COLO668 (cell line): ENCODE data around the gene SMCP.

Experiments used
- DNase-seq: peaks from one replicate; lab custom pipeline; 2025; ENCODE audit not compliant: unreplicated experiment; lab: John Stamatoyannopoulos, UW

The SMCP gene

DNA sequence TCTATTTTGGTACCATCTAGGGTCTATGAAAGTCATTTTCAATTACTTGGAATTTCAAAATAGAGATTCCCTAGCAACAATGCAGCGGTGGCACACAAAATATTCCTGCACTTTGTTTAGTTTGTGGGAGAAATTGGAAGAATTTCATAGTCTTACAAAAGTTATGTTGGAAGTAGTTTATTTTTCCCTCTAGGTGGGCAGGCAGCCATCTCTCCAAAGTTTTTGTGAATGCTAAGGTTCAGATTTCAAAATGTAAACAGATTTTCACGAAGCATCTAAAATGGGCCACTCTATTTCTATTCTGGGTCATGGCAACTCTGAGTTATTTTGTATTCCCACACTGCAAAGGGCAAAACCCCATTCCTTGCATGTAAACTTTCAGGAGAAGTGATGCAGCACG lies 8.0 kb downstream of the SMCP start:
- DNase-seq, result no peak

DNA sequence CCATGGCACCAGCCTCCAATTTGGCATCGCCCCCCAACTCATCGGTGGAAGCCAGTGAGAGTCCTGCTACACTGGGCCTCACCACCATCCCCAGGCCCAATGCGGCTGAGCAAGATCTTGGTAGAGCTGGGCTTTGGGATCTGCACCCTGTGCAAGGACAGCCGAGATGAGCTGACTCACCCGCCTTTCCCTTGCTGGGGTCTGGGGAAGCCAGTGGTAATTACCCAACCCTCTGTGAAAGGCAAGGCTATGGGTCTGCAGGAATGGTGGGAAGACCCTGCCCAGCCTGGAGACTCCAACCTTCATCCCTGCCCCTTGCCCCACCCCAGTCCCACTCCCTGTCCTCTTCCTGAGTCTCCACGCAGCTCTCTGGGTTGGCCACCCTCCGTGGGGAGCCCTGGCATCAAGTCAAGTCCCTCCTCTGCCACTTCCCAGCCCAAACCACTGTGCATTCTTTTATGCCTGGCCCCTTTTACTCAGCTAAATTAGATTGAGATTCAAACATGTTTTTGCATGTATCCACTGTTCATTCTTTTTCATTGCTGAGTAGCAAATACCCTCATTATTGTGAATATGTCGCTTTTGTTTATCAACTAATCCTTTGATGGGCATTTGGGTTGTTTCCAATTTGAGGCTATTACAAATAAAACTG lies 8.8 kb downstream of the SMCP start:
- DNase-seq, result no peak

GRCh38 chr1:152888126-152888525 lies 10.0 kb downstream of the SMCP start:
- DNase-seq, result no peak

DNA sequence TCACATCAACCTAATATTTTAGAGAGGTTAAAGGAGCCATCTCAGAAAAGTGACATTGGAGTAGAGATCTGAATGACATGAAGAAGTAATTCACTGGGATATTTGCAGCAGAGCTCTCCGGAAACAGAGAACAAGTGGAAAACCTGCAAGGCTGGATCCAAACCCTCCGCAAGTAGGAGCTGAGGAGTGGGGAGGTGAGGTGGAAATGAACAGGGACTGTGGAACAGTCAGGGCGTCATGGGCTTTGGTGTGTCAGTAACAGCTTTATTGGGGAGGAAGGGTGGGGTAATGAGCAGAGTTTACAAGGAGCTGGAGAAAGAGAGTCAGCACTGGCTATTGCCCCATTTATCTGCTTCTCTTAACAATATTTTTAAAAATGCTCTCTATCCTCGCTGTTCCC lies 20.9 kb downstream of the SMCP start:
- DNase-seq, result no peak

DNA sequence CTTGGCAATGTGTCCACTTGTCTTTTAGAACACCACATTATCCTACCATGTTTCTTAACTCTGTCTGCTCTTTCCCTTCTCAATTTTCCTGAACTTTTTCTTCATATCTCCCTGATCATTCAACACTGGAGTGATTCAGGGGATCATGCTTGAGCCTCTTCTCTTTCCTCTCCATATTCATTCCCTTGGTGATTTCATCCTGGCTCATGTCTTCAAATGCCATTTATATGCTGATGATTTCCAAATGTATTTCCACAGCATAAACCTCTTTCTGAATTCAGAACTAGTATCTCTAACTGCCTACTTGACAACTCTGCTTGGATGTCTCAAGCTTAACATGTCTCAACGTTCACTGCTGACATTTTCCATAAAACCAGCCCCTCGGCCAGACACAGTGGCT lies 21.8 kb downstream of the SMCP start:
- DNase-seq, result no peak

DNA sequence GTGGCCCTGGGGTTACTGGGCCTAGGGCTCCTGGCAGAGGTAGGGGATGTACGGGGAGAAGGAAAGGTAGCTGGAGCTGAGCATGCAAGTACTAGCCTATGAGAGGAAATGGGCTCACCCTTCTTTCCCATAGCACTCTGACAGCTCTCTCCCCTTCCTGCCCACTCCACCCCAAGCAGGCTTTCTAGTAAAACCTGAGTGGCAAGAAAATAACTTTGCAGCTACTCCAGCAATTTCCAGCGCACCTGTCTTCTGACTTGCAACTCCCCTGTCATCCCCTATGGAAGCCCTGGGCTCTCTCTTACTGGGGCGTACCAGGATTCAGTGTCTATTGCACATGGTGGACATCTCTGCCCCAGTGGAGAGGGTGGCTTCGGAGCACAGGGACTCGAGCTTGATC lies 23.5 kb downstream of the SMCP start:
- DNase-seq, result no peak

- DNase-seq, result no peak
Observed at GRCh38 chr1:152902636-152903035, 24.5 kb downstream of the SMCP start.

DNA sequence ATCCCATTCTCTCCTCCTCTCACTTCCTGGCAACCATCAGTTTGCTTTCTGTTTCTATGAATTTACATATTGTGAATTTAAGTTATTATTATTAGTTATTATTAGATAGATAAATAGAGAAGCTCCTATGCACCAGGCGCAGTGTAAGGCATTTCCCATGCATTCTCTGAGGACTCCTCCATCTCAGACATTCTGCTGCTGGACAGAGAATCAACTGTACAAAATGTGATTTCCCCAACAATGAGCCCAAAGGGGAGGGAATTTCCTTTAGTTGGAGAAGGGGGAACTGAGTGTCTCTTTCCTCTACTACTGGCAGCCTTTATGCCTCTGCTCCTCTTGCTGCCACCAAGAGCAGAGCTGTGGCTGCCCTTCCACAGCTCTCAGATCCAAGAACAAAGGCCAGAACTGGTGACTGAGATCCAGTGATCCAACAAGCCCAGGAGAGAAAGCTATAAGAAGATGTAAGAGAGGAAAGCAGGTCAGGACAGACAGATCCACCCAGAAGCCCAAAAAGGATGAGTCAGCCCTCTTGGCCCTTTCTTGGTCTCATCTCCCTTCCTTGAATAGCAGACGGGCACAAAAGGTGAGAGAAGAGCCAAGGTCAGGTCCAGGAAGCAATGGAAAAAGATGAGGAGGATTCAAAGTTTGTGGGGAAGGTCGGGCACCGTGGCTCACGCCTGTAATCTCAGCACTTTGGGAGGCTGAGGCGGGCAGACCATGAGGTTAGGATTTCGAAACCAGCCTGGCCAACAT lies 26.7 kb downstream of the SMCP start:
- no peak for DNase-seq

- DNase-seq, result no peak
Observed at GRCh38 chr1:152906023-152906565, 28.0 kb downstream of the SMCP start.

DNA sequence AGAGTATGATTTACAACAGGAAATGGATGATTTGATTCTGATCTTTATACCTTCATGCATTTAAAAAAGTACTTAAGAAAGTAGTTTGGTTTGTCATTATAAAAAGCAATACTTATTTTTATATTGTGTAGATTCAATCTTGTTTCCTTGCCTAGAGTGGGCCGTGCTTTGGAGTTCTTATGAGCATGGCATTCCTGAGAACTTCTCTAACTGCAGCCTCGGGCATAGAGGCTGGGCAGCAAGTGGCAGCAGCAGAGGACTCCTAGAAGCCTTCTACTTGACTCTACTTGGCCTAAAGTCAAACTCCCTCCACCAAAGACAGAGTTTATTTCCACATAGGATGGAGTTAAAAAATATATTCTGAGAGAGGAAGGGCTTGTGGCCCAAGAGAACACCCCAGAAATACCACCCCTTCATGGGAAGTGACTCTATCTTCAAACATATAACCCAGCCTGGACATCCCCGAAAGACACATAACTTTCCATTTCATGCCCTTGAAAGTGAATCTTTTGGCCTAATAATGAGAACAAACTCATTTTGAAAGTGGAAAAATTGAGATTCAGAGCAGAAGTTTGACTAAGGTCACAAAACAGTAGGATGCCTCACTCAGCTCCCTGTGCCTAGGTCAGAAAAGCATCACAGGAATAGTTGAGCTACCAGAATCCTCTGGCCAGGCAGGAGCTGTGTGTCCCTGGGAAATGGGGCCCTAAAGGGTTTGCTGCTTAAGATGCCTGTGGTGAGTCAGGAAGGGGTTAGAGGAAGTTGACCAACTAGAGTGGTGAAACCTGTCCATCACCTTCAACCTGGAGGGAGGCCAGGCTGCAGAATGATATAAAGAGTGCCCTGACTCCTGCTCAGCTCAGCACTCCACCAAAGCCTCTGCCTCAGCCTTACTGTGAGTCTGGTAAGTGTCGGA lies 29.8 kb downstream of the SMCP start, which contains the start of gene IVL:
Gene IVL (plus strand): TSS at position 861 of the 916 bp plus-strand sequence. CDS start 1,252 bp downstream, outside the sequence.
- no peak for DNase-seq

DNA sequence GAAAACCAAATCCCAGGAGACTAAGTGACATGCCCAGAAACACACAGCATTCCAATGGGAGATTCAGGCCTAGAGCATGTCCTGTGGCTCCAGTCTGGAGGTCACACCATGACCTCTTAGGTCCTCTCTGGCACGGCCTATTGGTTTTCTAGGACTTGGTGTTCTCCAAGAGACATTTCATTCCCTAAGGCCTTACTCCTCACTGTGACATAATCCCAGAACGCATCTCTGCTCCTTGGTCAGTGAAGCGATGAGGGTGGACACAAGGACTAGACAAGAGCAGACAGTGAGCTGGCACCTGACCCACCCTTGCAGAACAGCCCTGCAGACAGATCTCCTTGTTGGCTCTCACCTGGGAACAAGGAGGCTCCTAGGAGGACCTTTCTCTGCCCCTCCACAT lies 31.1 kb downstream of the SMCP start:
- DNase-seq, result no peak

- DNase-seq, result no peak
Observed at GRCh38 chr1:152912471-152912870, 34.3 kb downstream of the SMCP start.

- no peak for DNase-seq
Observed at GRCh38 chr1:152912900-152913299, 34.8 kb downstream of the SMCP start.

GRCh38 chr1:152917794-152918193 lies 39.7 kb downstream of the SMCP start:
- no peak for DNase-seq

- DNase-seq, result no peak
Observed at GRCh38 chr1:152919071-152919470, 40.9 kb downstream of the SMCP start.

GRCh38 chr1:152924191-152924590 lies 46.1 kb downstream of the SMCP start:
- no peak for DNase-seq

- no peak for DNase-seq
Observed at GRCh38 chr1:152926091-152926490, 48.0 kb downstream of the SMCP start.

DNA sequence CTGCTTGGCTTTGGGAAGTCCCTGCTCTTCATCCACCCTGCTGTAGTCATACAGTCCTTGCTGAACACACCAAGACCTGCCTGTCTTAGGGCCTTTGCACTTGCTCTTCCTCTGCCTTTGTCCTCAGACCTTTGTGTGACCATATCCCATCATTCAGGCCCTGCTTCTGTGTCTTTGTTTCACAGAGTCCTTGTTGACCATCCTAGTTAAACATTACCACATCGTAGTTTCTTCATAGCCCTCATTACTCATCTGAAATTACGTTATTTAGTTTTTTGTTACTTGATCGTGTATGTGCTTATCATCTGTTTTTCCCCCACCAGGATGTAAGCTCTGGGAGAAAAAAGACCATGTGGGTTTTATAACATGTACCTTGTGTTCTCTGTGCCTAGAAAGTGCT lies 50.5 kb downstream of the SMCP start:
- no peak for DNase-seq

GRCh38 chr1:152932170-152932811 lies 54.2 kb downstream of the SMCP start:
- no peak for DNase-seq

GRCh38 chr1:152933196-152933595 lies 55.1 kb downstream of the SMCP start:
- no peak for DNase-seq
